Peyer's patch (tissue), 4 donors: Measurements from ENCODE around the gene NPAS2.

Source experiments
- POLR2A ChIP-seq, 2 donors: fragments of 450-650 bp; IDR thresholded peaks; one replicate each; pipeline ENCODE4 v1.5.1; 2017; ENCODE audit warnings: antibody characterized with exemption in 2 of 2, mild to moderate bottlenecking in 2 of 2, moderate library complexity in 2 of 2
- TF ChIP-seq, protein P1 (sequence below), 6 experiments: fragments of 450-650 bp in 4 of 6; fragments of 200-600 bp in 2 of 6; sonication (generic) in 1 of 6; IDR thresholded peaks; one replicate each; pipeline ENCODE4 v1.5.1; 2017 to 2019; ENCODE audit warnings: antibody characterized with exemption in 6 of 6, mild to moderate bottlenecking in 3 of 6, moderate library complexity in 1 of 6

- TF ChIP-seq, protein P1, sequence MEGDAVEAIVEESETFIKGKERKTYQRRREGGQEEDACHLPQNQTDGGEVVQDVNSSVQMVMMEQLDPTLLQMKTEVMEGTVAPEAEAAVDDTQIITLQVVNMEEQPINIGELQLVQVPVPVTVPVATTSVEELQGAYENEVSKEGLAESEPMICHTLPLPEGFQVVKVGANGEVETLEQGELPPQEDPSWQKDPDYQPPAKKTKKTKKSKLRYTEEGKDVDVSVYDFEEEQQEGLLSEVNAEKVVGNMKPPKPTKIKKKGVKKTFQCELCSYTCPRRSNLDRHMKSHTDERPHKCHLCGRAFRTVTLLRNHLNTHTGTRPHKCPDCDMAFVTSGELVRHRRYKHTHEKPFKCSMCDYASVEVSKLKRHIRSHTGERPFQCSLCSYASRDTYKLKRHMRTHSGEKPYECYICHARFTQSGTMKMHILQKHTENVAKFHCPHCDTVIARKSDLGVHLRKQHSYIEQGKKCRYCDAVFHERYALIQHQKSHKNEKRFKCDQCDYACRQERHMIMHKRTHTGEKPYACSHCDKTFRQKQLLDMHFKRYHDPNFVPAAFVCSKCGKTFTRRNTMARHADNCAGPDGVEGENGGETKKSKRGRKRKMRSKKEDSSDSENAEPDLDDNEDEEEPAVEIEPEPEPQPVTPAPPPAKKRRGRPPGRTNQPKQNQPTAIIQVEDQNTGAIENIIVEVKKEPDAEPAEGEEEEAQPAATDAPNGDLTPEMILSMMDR (IDR thresholded peaks at IDR 0.05): no peak
- TF ChIP-seq POLR2A (IDR thresholded peaks at IDR 0.05): no peak
These were observed 1.9 kb downstream of the NPAS2 start for GRCh38 chr2:100821911-100822265.
